HepG2 (cell line): ENCODE results near the gene PHF10. TPM values are rescaled to one million over a fixed set of nuclear protein-coding genes. Genes with fewer than 3 reads are reported as not detected.

ENCODE experiments used
- AGO2 ChIP-seq: fragments of 200-400 bp; formaldehyde crosslinking; optimal IDR thresholded peaks from 2 replicates; pipeline ENCODE3; 2017; ENCODE audit warnings: mild to moderate bottlenecking, low read depth, low read length, moderate library complexity
- AHR ChIP-seq: IDR thresholded peaks from 2 replicates; pipeline ENCODE4 v1.6.1; 2018; ENCODE audit warnings: missing genetic modification reagents, missing compliant biosample characterization
- DNMT3B ChIP-seq: conservative IDR thresholded peaks from 2 replicates; pipeline ENCODE4 v1.6.1; 2016; ENCODE audit warnings: missing biosample characterization, control low read depth
- GATA4 ChIP-seq: sonication (generic); IDR thresholded peaks from 2 replicates; pipeline ENCODE4 v1.6.1; 2016; ENCODE audit warnings: antibody characterized with exemption, low read depth, borderline replicate concordance
- HMGA1 ChIP-seq: sonication (generic); formaldehyde crosslinking; conservative IDR thresholded peaks from 2 replicates; pipeline ENCODE4 v1.4.0; 2020; ENCODE audit warnings: missing genetic modification reagents
- JUN ChIP-seq: sonication (generic); formaldehyde crosslinking; IDR thresholded peaks from 2 replicates; pipeline ENCODE4 v1.4.0; 2020; ENCODE audit warnings: mild to moderate bottlenecking, missing genetic modification reagents
- JUND ChIP-seq: sonication (generic); formaldehyde crosslinking; IDR thresholded peaks from 2 replicates; pipeline ENCODE4 v1.8.0; 2022; ENCODE audit warnings: mild to moderate bottlenecking, missing genetic modification reagents
- KDM6A ChIP-seq: IDR thresholded peaks from 2 replicates; pipeline ENCODE4 v1.6.1; 2016; ENCODE audit warnings: low read depth
- MBNL3 ChIP-seq: fragments of 250-450 bp; sonication (Bioruptor Pico); conservative IDR thresholded peaks from 2 replicates; pipeline ENCODE4 v1.8.0; 2022; ENCODE audit warnings: mild to moderate bottlenecking, inconsistent platforms
- ONECUT2 ChIP-seq: sonication (generic); formaldehyde crosslinking; IDR thresholded peaks from 2 replicates; pipeline ENCODE4 v1.4.0; 2020; ENCODE audit warnings: missing genetic modification reagents
- PATZ1 ChIP-seq: sonication (generic); formaldehyde crosslinking; IDR thresholded peaks from 2 replicates; pipeline ENCODE4 v1.4.0; 2020; ENCODE audit warnings: missing genetic modification reagents
- PCBP2 ChIP-seq: fragments of 200-400 bp; formaldehyde crosslinking; optimal IDR thresholded peaks from 2 replicates; pipeline ENCODE3; 2018; ENCODE audit warnings: low read length, low read depth; ENCODE audit not compliant: poor library complexity, severe bottlenecking
- SOX5 ChIP-seq: IDR thresholded peaks from 2 replicates; pipeline ENCODE4 v1.6.1; 2016; ENCODE audit warnings: borderline replicate concordance
- SRSF4 ChIP-seq: fragments of 200-400 bp; formaldehyde crosslinking; IDR thresholded peaks from one replicate; pipeline ENCODE4 v1.6.1; 2018; ENCODE audit warnings: mild to moderate bottlenecking, low read depth, low read length, moderate library complexity; ENCODE audit not compliant: poor library complexity, severe bottlenecking
- YEATS2 ChIP-seq: sonication (generic); formaldehyde crosslinking; IDR thresholded peaks from 2 replicates; pipeline ENCODE4 v1.4.0; 2020; ENCODE audit warnings: missing genetic modification reagents, borderline replicate concordance
- ZNF383 ChIP-seq: sonication (generic); formaldehyde crosslinking; IDR thresholded peaks from 2 replicates; pipeline ENCODE4 v1.4.0; 2020; ENCODE audit warnings: missing genetic modification reagents, mild to moderate bottlenecking, borderline replicate concordance
- ZNF607 ChIP-seq: sonication (generic); formaldehyde crosslinking; IDR thresholded peaks from 2 replicates; pipeline ENCODE4 v1.5.1; 2020; ENCODE audit warnings: missing genetic modification reagents, mild to moderate bottlenecking, borderline replicate concordance
- ZNF775 ChIP-seq: sonication (generic); formaldehyde crosslinking; IDR thresholded peaks from 2 replicates; pipeline ENCODE4 v1.4.0; 2020; ENCODE audit warnings: missing genetic modification reagents, mild to moderate bottlenecking, moderate library complexity, borderline replicate concordance
- ZSCAN21 ChIP-seq: sonication (generic); formaldehyde crosslinking; IDR thresholded peaks from 2 replicates; pipeline ENCODE4 v1.8.0; 2022; ENCODE audit warnings: mild to moderate bottlenecking, missing genetic modification reagents, moderate library complexity, borderline replicate concordance
- polyA plus RNA-seq, 8 experiments: library from polyadenylated mRNA; depleted of rRNA in 3 of 8; stranded (reverse) in 7 of 8; unstranded in 1 of 8; fragments of >200 nt; fragmentation: Illumina TruSeq in 4 of 8; extraction: Trizol in 4 of 8; gene quantifications; 2 replicates each; pipeline versions ENCODE4 v1.2.1 to v1.2.3, GENCODE V29; 2011 to 2016; ENCODE audit warnings: low read depth in 4 of 8, missing spikeins in 1 of 8, mixed read lengths in 1 of 8; ENCODE audit not compliant: insufficient read depth in 1 of 8
- total RNA-seq, 5 experiments: library from RNA; depleted of rRNA; stranded (reverse); fragments of >200 nt; fragmentation: Illumina TruSeq; extraction: Trizol; gene quantifications; 2 replicates each; pipeline ENCODE4 v1.2.3, GENCODE V29; 2016; ENCODE audit warnings: low read depth in 1 of 5
- TF ChIP-seq, protein P1 (sequence below): sonication (generic); formaldehyde crosslinking; conservative IDR thresholded peaks from 2 replicates; pipeline ENCODE4 v1.4.0; 2020; ENCODE audit warnings: mild to moderate bottlenecking, missing genetic modification reagents, moderate library complexity
- TF ChIP-seq, protein P2 (sequence below): IDR thresholded peaks from 2 replicates; pipeline ENCODE4 v1.6.1; 2012; ENCODE audit warnings: low read length, improper control_type of control experiment

The PHF10 gene
- total and polyA plus RNA-seq, 2 of the 13 experiments (the other 11 are each of a cell fraction or from before 2014, with no cell fraction given), result 42.1 to 84.1 TPM

GRCh38 chr6:169723200-169723909, 945 bp downstream of the PHF10 start (continued):
- TF ChIP-seq ZSCAN21 (peak; percentile 72), ZNF607 (CRISPR knock-in tag) (0 out of 2 replicates have a peak, but pooled peaks have one; percentile 20), AHR (CRISPR knock-in tag) (no peak; the same call in 1 of the 2 replicates), AGO2 (peak; percentile 46), KDM6A (CRISPR knock-in tag) (no peak), JUND (CRISPR knock-in tag) (no peak), ZNF775 (no peak), GATA4 (no peak), ONECUT2 (CRISPR knock-in tag) (no peak), MBNL3 (CRISPR knock-in tag) (no peak), HMGA1 (CRISPR knock-in tag) (no peak), PATZ1 (CRISPR knock-in tag) (0 out of 2 replicates have a peak, but pooled peaks have one; percentile 13), SRSF4 (no peak), SOX5 (no peak), JUN (CRISPR knock-in tag) (no peak), DNMT3B (CRISPR knock-in tag) (no peak), YEATS2 (CRISPR knock-in tag) (no peak), PCBP2 (no peak), ZNF383 (no peak)
- TF ChIP-seq, protein P1, sequence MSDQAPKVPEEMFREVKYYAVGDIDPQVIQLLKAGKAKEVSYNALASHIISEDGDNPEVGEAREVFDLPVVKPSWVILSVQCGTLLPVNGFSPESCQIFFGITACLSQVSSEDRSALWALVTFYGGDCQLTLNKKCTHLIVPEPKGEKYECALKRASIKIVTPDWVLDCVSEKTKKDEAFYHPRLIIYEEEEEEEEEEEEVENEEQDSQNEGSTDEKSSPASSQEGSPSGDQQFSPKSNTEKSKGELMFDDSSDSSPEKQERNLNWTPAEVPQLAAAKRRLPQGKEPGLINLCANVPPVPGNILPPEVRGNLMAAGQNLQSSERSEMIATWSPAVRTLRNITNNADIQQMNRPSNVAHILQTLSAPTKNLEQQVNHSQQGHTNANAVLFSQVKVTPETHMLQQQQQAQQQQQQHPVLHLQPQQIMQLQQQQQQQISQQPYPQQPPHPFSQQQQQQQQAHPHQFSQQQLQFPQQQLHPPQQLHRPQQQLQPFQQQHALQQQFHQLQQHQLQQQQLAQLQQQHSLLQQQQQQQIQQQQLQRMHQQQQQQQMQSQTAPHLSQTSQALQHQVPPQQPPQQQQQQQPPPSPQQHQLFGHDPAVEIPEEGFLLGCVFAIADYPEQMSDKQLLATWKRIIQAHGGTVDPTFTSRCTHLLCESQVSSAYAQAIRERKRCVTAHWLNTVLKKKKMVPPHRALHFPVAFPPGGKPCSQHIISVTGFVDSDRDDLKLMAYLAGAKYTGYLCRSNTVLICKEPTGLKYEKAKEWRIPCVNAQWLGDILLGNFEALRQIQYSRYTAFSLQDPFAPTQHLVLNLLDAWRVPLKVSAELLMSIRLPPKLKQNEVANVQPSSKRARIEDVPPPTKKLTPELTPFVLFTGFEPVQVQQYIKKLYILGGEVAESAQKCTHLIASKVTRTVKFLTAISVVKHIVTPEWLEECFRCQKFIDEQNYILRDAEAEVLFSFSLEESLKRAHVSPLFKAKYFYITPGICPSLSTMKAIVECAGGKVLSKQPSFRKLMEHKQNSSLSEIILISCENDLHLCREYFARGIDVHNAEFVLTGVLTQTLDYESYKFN (CRISPR knock-in tag), result no peak
- TF ChIP-seq, protein P2, sequence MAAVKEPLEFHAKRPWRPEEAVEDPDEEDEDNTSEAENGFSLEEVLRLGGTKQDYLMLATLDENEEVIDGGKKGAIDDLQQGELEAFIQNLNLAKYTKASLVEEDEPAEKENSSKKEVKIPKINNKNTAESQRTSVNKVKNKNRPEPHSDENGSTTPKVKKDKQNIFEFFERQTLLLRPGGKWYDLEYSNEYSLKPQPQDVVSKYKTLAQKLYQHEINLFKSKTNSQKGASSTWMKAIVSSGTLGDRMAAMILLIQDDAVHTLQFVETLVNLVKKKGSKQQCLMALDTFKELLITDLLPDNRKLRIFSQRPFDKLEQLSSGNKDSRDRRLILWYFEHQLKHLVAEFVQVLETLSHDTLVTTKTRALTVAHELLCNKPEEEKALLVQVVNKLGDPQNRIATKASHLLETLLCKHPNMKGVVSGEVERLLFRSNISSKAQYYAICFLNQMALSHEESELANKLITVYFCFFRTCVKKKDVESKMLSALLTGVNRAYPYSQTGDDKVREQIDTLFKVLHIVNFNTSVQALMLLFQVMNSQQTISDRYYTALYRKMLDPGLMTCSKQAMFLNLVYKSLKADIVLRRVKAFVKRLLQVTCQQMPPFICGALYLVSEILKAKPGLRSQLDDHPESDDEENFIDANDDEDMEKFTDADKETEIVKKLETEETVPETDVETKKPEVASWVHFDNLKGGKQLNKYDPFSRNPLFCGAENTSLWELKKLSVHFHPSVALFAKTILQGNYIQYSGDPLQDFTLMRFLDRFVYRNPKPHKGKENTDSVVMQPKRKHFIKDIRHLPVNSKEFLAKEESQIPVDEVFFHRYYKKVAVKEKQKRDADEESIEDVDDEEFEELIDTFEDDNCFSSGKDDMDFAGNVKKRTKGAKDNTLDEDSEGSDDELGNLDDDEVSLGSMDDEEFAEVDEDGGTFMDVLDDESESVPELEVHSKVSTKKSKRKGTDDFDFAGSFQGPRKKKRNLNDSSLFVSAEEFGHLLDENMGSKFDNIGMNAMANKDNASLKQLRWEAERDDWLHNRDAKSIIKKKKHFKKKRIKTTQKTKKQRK, result no peak
